Activated CD4-positive, alpha-beta T cell treated with anti-CD3 and anti-CD28 coated beads, Interleukin-2, Interleukin-6, amounts not matched to agents 100 ng/mL and 50 ng/mL, durations not matched to agents 16 hours and 8 hours (primary cell): ENCODE measurements around the gene FLNB.

ENCODE experiments used
- DNase-seq: peaks from one replicate; pipeline ENCODE4 v3.0.0-alpha.2; 2020

Gene FLNB

GRCh38 chr3:58084788-58085543, 76.7 kb downstream of the FLNB start:
- DNase-seq, result no peak

- no peak for DNase-seq
Observed at GRCh38 chr3:58085616-58086015, 77.4 kb downstream of the FLNB start.

- DNase-seq, result no peak
Observed at GRCh38 chr3:58088501-58088900, 80.3 kb downstream of the FLNB start.

GRCh38 chr3:58090351-58090750, 82.1 kb downstream of the FLNB start:
- no peak for DNase-seq

- DNase-seq, result no peak
Observed at GRCh38 chr3:58092521-58092920, 84.3 kb downstream of the FLNB start.

- no peak for DNase-seq
Observed at GRCh38 chr3:58093574-58094195, 85.5 kb downstream of the FLNB start.

- DNase-seq, result no peak
Observed at GRCh38 chr3:58094657-58095056, 86.4 kb downstream of the FLNB start.

GRCh38 chr3:58095603-58096138, 87.4 kb downstream of the FLNB start:
- DNase-seq, result no peak

- DNase-seq, result no peak
Observed at GRCh38 chr3:58098531-58098930, 90.3 kb downstream of the FLNB start.

- DNase-seq, result no peak
Observed at GRCh38 chr3:58099865-58100264, 91.6 kb downstream of the FLNB start.

- no peak for DNase-seq
Observed at GRCh38 chr3:58101499-58102389, 93.5 kb downstream of the FLNB start.

- no peak for DNase-seq
Observed at GRCh38 chr3:58102390-58102750, 94.1 kb downstream of the FLNB start.

- DNase-seq, result no peak
Observed at GRCh38 chr3:58102976-58103451, 94.8 kb downstream of the FLNB start.

- no peak for DNase-seq
Observed at GRCh38 chr3:58104151-58104550, 95.9 kb downstream of the FLNB start.

- DNase-seq, result no peak
Observed at GRCh38 chr3:58104712-58105111, 96.5 kb downstream of the FLNB start.

- DNase-seq, result no peak
Observed at GRCh38 chr3:58105196-58105595, 97.0 kb downstream of the FLNB start.

- DNase-seq, result no peak
Observed at GRCh38 chr3:58106061-58106460, 97.8 kb downstream of the FLNB start.

- no peak for DNase-seq
Observed at GRCh38 chr3:58106640-58107039, 98.4 kb downstream of the FLNB start.

- no peak for DNase-seq
Observed at GRCh38 chr3:58107597-58107996, 99.4 kb downstream of the FLNB start.

GRCh38 chr3:58109752-58110151, 101.5 kb downstream of the FLNB start:
- DNase-seq, result no peak

- DNase-seq, result no peak
Observed at GRCh38 chr3:58111513-58112184, 103.4 kb downstream of the FLNB start.

GRCh38 chr3:58112185-58112535, 103.9 kb downstream of the FLNB start:
- no peak for DNase-seq

GRCh38 chr3:58115175-58115574, 107.0 kb downstream of the FLNB start:
- no peak for DNase-seq
